Measurements from ENCODE around the gene TECTB. TPM values are rescaled to one million over a fixed set of nuclear protein-coding genes. Genes with fewer than 3 reads are reported as not detected.

The TECTB gene
- total RNA-seq, 4 donors from 2014 or later: not detected

DNA sequence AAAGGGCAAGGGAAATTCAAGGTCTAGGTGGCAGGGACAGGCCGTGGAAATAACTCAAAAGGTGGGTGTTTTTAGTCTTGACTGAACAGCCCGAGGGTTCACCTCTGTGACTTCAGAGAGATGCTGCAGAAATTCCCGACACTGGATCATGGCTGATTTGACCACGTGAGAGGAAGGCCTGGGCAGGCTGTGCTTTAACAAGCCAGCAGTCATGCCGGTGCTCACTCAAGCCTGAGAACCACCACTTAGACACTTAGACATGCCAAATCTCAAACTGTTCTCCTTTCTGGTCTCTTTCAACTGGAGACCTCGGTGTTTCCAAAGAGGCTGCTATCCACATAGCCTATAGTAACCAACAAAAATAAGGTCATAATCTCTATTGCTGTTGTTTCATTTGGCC is 15.4 kb downstream of the TECTB start:
- intact Hi-C loops (cut with DNase I; ENCODE audit: low total_unique reads): no loop called here
- WGBS, 2 donors (ENCODE audit: low coverage in 1 of 2): 73 to 78% methylated on average over 2 to 6 of the region's 6 CpGs

DNA sequence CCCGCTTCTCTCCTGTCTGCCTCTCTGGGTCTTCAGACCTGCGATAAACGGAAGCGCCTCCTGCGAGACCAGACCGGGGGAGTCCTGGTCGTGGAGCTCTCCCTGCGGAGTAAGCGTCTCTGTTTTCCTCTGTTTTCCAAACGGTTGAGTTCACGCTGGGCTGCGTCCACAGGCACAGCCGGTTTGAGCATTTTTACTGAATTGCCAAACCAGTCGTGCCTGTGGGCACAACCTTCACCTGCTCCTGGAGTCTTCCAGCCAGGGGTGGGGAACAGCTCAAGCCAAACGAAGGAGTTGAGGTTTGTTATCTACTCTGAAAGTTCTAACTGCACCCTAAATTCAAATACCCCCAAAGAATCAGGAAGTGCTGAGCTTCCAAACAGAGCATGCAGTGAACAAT is 16.3 kb downstream of the TECTB start:
- no peaks in the 10 kb centered on the region for H3K4me1 ChIP-seq
- no peak for DNase-seq
- H3K9me3 ChIP-seq: no peaks in the 10 kb centered on the region
- 83% methylated on average over 15 of the region's 15 CpGs; no CpG with 5 or more reads in 1 of the 2 donors for WGBS, 2 donors (ENCODE audit: low coverage in 1 of 2)
- H3K36me3 ChIP-seq: no peaks in the 10 kb centered on the region
- no peak overlapping the region for H3K4me3 ChIP-seq
- intact Hi-C loops (cut with DNase I; ENCODE audit: low total_unique reads): no loop called here
- in situ Hi-C loops (cut with MboI; ENCODE audit: low pct_ligation_motif_present in 1 of 4, low pct_unique_long_range_greater_than_20kb in 1 of 4, low sequenced_read_pairs in 3 of 4): no loop called here
- TF ChIP-seq, protein P1, sequence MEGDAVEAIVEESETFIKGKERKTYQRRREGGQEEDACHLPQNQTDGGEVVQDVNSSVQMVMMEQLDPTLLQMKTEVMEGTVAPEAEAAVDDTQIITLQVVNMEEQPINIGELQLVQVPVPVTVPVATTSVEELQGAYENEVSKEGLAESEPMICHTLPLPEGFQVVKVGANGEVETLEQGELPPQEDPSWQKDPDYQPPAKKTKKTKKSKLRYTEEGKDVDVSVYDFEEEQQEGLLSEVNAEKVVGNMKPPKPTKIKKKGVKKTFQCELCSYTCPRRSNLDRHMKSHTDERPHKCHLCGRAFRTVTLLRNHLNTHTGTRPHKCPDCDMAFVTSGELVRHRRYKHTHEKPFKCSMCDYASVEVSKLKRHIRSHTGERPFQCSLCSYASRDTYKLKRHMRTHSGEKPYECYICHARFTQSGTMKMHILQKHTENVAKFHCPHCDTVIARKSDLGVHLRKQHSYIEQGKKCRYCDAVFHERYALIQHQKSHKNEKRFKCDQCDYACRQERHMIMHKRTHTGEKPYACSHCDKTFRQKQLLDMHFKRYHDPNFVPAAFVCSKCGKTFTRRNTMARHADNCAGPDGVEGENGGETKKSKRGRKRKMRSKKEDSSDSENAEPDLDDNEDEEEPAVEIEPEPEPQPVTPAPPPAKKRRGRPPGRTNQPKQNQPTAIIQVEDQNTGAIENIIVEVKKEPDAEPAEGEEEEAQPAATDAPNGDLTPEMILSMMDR (IDR thresholded peaks at IDR 0.05): no peak
- no peak for TF ChIP-seq EP300 (IDR thresholded peaks at IDR 0.05; ENCODE audit: low read depth)
- no peak for TF ChIP-seq POLR2A (IDR thresholded peaks at IDR 0.05)
- TF ChIP-seq POLR2AphosphoS5 (IDR thresholded peaks at IDR 0.05): no peak
- no peak overlapping the region for H3K27ac ChIP-seq
- no peaks in the 10 kb centered on the region for H3K27me3 ChIP-seq

More for the DNA sequence above, 15.4 kb downstream of the TECTB start:
- no peak overlapping the region for H3K27ac ChIP-seq
- H3K9me3 ChIP-seq: no peaks in the 10 kb centered on the region
- TF ChIP-seq, protein P1 (IDR thresholded peaks at IDR 0.05): no peak
- TF ChIP-seq POLR2AphosphoS5 (IDR thresholded peaks at IDR 0.05) (no peak), POLR2A (IDR thresholded peaks at IDR 0.05) (no peak), EP300 (IDR thresholded peaks at IDR 0.05; ENCODE audit: low read depth) (no peak)
- H3K36me3 ChIP-seq: no peaks in the 10 kb centered on the region
- no peaks in the 10 kb centered on the region for H3K27me3 ChIP-seq
- in situ Hi-C loops (cut with MboI; ENCODE audit: low pct_ligation_motif_present in 1 of 4, low pct_unique_long_range_greater_than_20kb in 1 of 4, low sequenced_read_pairs in 3 of 4): no loop called here
- no peak for DNase-seq
- H3K4me3 ChIP-seq: no peak overlapping the region
- no peaks in the 10 kb centered on the region for H3K4me1 ChIP-seq

DNA sequence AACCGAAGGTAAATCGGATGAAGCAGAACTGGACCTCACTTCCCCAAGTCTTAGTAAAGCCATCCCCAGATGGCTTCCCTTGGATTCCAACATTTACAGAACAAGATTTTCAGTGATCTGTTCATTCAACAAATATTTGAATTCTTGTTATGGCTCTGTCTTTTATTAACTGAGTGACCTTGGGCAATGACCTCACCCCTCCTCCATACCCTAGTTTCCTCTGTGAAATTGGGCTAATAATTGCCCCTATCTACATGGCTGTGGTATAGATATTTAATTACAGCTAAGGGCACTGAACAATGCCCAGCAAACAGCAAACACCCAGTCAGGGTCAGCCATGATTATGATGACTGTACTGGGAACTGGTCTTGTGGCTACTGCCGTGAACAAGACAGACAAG is 19.1 kb downstream of the TECTB start:
- H3K4me1 ChIP-seq: no peaks in the 10 kb centered on the region
- no peak for TF ChIP-seq POLR2AphosphoS5 (IDR thresholded peaks at IDR 0.05)
- TF ChIP-seq, protein P1 (IDR thresholded peaks at IDR 0.05): no peak
- no peak for TF ChIP-seq EP300 (IDR thresholded peaks at IDR 0.05; ENCODE audit: low read depth)
- no peak for TF ChIP-seq POLR2A (IDR thresholded peaks at IDR 0.05)
- no peaks in the 10 kb centered on the region for H3K27me3 ChIP-seq
- 91 to 100% methylated on average over 2 to 3 of the region's 3 CpGs for WGBS, 2 donors (ENCODE audit: low coverage in 1 of 2)
- in situ Hi-C loops (cut with MboI; ENCODE audit: low pct_ligation_motif_present in 1 of 4, low pct_unique_long_range_greater_than_20kb in 1 of 4, low sequenced_read_pairs in 3 of 4): loop anchor here in 2 of 4 donors (25.0 kb wide), 2 partner anchors 115 to 165 kb away; partner anchors contain the start of gene GPAM (in 1 of the 2)
- H3K9me3 ChIP-seq: no peaks in the 10 kb centered on the region
- H3K36me3 ChIP-seq: no peaks in the 10 kb centered on the region
- intact Hi-C loops (cut with DNase I; ENCODE audit: low total_unique reads): no loop called here
- DNase-seq: no peak
- H3K4me3 ChIP-seq: no peak overlapping the region
- H3K27ac ChIP-seq: no peak overlapping the region

DNA sequence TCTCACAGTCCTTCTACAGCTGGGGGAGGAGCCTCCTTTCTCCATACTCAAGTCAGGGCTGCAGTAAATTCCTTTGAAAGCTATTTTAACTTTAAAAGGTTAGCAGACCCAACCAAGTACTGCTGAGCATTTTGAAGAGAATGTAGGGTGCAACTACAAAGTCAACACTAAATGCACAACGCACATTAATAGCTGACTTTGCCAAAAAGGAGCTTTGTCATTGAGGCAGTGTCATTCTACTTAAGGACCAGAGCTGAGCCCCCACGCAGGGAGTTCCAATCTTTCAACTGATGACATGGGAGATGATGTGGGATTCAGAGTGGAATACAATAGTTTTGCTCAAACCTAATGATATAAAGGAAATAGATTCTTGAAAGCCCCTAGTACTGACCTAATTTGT is 20.3 kb downstream of the TECTB start:
- Histone ChIP-seq H3K9me3 (no peaks in the 10 kb centered on the region), H3K27ac (no peak overlapping the region), H3K27me3 (no peaks in the 10 kb centered on the region), H3K4me3 (no peak overlapping the region), H3K36me3 (no peaks in the 10 kb centered on the region), H3K4me1 (no peaks in the 10 kb centered on the region)
- DNase-seq: no peak
- WGBS, 2 donors (ENCODE audit: low coverage in 1 of 2): 80 to 88% methylated on average over 2 of the region's 2 CpGs
- intact Hi-C loops (cut with DNase I; ENCODE audit: low total_unique reads) (no loop called here), in situ Hi-C loops (cut with MboI; ENCODE audit: low pct_ligation_motif_present in 1 of 4, low pct_unique_long_range_greater_than_20kb in 1 of 4, low sequenced_read_pairs in 3 of 4) (loop anchor here in 2 of 4 donors (25.0 kb wide), 2 partner anchors 116 to 166 kb away; partner anchors contain the start of gene GPAM (in 1 of the 2))
- TF ChIP-seq POLR2AphosphoS5 (IDR thresholded peaks at IDR 0.05) (no peak), EP300 (IDR thresholded peaks at IDR 0.05; ENCODE audit: low read depth) (no peak), POLR2A (IDR thresholded peaks at IDR 0.05) (no peak)
- TF ChIP-seq, protein P1 (IDR thresholded peaks at IDR 0.05): no peak
